Neural crest cell (in vitro differentiated cells): Measurements from ENCODE around the gene MEGF11. TPM values are rescaled to one million over a fixed set of nuclear protein-coding genes. Genes with fewer than 3 reads are reported as not detected.

Experiments
- DNase-seq: peaks from one replicate; pipeline ENCODE4 v3.0.0; 2021; ENCODE audit warnings: low read depth, mixed read lengths, low spot score
- H3K27ac Mint-ChIP-seq: one replicate; pipeline ENCODE4 v1.8.0; 2021; ENCODE audit warnings: mild to moderate bottlenecking, mixed read lengths; ENCODE audit not compliant: unreplicated experiment
- H3K27me3 Mint-ChIP-seq: 2 replicates; pipeline ENCODE4 v1.8.0; 2021; ENCODE audit warnings: low read depth, mild to moderate bottlenecking, mixed read lengths
- H3K36me3 Mint-ChIP-seq: 2 replicates; pipeline ENCODE4 v1.8.0; 2021; ENCODE audit warnings: low read depth, mild to moderate bottlenecking, mixed read lengths
- H3K4me1 Mint-ChIP-seq: 2 replicates; pipeline ENCODE4 v1.8.0; 2021; ENCODE audit warnings: mixed read lengths
- H3K4me3 Mint-ChIP-seq: one replicate; pipeline ENCODE4 v1.8.0; 2021; ENCODE audit warnings: mild to moderate bottlenecking, mixed read lengths
- H3K9me3 Mint-ChIP-seq: 2 replicates; pipeline ENCODE4 v1.8.0; 2021; ENCODE audit warnings: mixed read lengths
- CTCF ChIP-seq: fragments of 200-600 bp; sonication (generic); conservative IDR thresholded peaks from 2 replicates; pipeline ENCODE4 v1.5.0; 2021; ENCODE audit warnings: antibody characterized with exemption, mild to moderate bottlenecking
- total RNA-seq: library from RNA; stranded (reverse); gene quantifications from 2 replicates; pipeline ENCODE4 v1.2.1, GENCODE V29; 2021

The MEGF11 gene
- total RNA-seq, 1 donor from 2014 or later = 0.49 TPM

DNA sequence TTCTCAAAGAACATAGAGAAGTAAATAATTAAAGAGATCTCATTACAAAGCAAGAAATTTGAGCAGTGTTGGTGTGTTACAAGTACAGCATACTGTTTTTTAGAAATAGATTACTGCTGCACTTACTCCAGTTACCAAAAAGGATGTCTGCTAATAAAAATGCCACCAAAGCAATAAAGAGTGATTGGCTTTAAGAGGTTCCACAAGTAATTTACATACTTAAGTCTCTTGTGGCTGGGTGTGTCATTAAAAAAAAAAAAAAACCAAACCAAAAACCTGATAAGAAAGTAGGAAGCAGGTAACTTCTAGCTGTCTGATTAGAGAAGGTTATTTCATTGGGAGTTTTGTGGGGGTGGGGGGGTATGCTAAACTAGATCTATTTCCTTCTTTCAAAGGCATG lies 369.0 kb downstream of the MEGF11 start:
- peaks cover 7% of the 10 kb centered on the region for H3K36me3 Mint-ChIP-seq
- DNase-seq = no peak
- H3K27ac Mint-ChIP-seq = no peak overlapping the region
- no peaks in the 10 kb centered on the region for H3K27me3 Mint-ChIP-seq
- no peak for TF ChIP-seq CTCF
- H3K4me3 Mint-ChIP-seq = no peak overlapping the region
- no peaks in the 10 kb centered on the region for H3K9me3 Mint-ChIP-seq
- H3K4me1 Mint-ChIP-seq = peaks cover 5% of the 10 kb centered on the region

DNA sequence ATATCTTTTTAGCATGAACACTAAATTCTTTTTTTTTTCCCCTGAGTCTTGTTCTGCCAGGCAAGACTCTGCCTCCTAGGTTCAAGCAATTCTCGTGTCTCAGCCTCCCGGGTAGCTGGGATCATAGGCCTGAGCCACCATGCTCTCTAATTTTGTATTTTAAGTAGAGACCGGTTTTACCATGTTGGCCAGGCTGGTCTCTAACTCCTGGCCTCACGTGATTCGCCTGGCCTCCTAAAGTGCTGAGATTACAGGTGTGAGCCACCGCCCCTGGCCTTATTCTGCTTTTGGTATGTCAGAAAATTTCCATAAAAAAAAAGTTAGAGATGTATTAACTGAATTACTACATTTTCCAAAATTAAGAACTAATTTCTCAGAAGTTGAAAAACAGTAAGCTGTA lies 370.0 kb downstream of the MEGF11 start:
- DNase-seq = no peak
- H3K9me3 Mint-ChIP-seq = no peaks in the 10 kb centered on the region
- H3K4me3 Mint-ChIP-seq = no peak overlapping the region
- TF ChIP-seq CTCF = no peak
- H3K4me1 Mint-ChIP-seq = peaks cover 5% of the 10 kb centered on the region
- peaks cover 5% of the 10 kb centered on the region for H3K36me3 Mint-ChIP-seq
- no peak overlapping the region for H3K27ac Mint-ChIP-seq
- H3K27me3 Mint-ChIP-seq = no peaks in the 10 kb centered on the region

- Mint-ChIP-seq H3K4me1 (peaks cover 5% of the 10 kb centered on the region), H3K9me3 (no peaks in the 10 kb centered on the region), H3K27ac (no peak overlapping the region), H3K4me3 (no peak overlapping the region), H3K27me3 (no peaks in the 10 kb centered on the region), H3K36me3 (peaks cover 7% of the 10 kb centered on the region)
- DNase-seq = no peak
- no peak for TF ChIP-seq CTCF
These were observed 371.6 kb downstream of the MEGF11 start for GRCh38 chr15:65881766-65882434.

GRCh38 chr15:65877749-65878148 lies 375.8 kb downstream of the MEGF11 start:
- H3K9me3 Mint-ChIP-seq = no peaks in the 10 kb centered on the region
- H3K4me3 Mint-ChIP-seq = no peak overlapping the region
- no peak overlapping the region for H3K27ac Mint-ChIP-seq
- H3K36me3 Mint-ChIP-seq = peaks cover 3% of the 10 kb centered on the region
- no peak for DNase-seq
- H3K27me3 Mint-ChIP-seq = no peaks in the 10 kb centered on the region
- no peak for TF ChIP-seq CTCF
- H3K4me1 Mint-ChIP-seq = peaks cover 4% of the 10 kb centered on the region

DNA sequence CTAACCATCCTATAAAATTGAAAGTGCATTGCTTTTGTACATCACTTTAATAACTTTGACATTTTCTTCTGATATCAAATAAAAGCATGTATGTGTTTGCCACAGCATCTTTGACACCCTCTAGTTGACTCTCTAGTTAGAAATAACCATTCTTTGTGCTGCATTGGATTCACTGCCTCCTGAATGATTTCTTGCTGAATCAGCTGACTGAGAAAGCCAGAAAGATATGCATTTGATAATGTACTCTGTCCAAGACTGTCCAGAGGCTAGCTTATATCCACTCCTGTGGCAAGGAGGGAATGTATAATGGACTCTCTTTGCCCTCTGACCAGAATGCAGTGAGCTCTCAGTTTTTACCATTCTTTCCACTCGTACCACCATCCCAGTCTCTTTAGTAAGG lies 378.1 kb downstream of the MEGF11 start:
- no peak for TF ChIP-seq CTCF
- H3K4me1 Mint-ChIP-seq = peaks cover 16% of the 10 kb centered on the region
- DNase-seq = no peak
- no peaks in the 10 kb centered on the region for H3K9me3 Mint-ChIP-seq
- H3K27ac Mint-ChIP-seq = no peak overlapping the region
- H3K4me3 Mint-ChIP-seq = no peak overlapping the region
- no peaks in the 10 kb centered on the region for H3K27me3 Mint-ChIP-seq
- H3K36me3 Mint-ChIP-seq = peaks cover 3% of the 10 kb centered on the region
